WTC11 (cell line): ENCODE results near the gene LRP1. TPM values are rescaled to one million over a fixed set of nuclear protein-coding genes. Genes with fewer than 3 reads are reported as not detected.

Source experiments
- ATAC-seq: fragments of 200-7000 bp; cut with Tn5 transposase; 2 replicates; pipeline ENCODE4 v1.10.0; 2021; ENCODE audit warnings: mild to moderate bottlenecking, moderate library complexity
- CTCF ChIA-PET: fragments of 300-600 bp; sonication (Branson Sonifier 250); formaldehyde crosslinking; loops from one replicate; lab custom pipeline; 2021; ENCODE audit warnings: antibody characterized with exemption; lab: Charles Lee
- POLR2A ChIA-PET: fragments of 350-600 bp; sonication (Branson Sonifier 250); formaldehyde crosslinking; loops from one replicate; lab custom pipeline; 2021; ENCODE audit warnings: antibody characterized with exemption; lab: Charles Lee
- DNase-seq: peaks from one replicate; pipeline ENCODE4 v3.0.0; 2021; ENCODE audit warnings: low spot score
- H3K27ac Mint-ChIP-seq: 2 replicates; pipeline ENCODE4 v1.8.0; 2021; ENCODE audit warnings: mixed read lengths
- H3K27me3 Mint-ChIP-seq: 2 replicates; pipeline ENCODE4 v1.8.0; 2021; ENCODE audit warnings: low read depth, mild to moderate bottlenecking, moderate library complexity, mixed read lengths
- H3K36me3 Mint-ChIP-seq: 2 replicates; pipeline ENCODE4 v1.8.0; 2021; ENCODE audit warnings: mixed read lengths
- H3K4me1 Mint-ChIP-seq: 2 replicates; pipeline ENCODE4 v1.8.0; 2022; ENCODE audit warnings: mixed read lengths
- H3K4me3 Mint-ChIP-seq: 2 replicates; pipeline ENCODE4 v1.8.0; 2021; ENCODE audit warnings: mild to moderate bottlenecking, moderate library complexity, mixed read lengths
- H3K9me3 Mint-ChIP-seq: 2 replicates; pipeline ENCODE4 v1.8.0; 2021; ENCODE audit warnings: mixed read lengths
- ATF6 ChIP-seq: sonication (generic); formaldehyde crosslinking; IDR thresholded peaks from 2 replicates; pipeline ENCODE4 v1.8.1; 2023; ENCODE audit warnings: mild to moderate bottlenecking, missing genetic modification reagents
- E2F4 ChIP-seq: sonication (generic); formaldehyde crosslinking; IDR thresholded peaks from 2 replicates; pipeline ENCODE4 v1.8.1; 2022; ENCODE audit warnings: low read depth, mild to moderate bottlenecking, moderate library complexity, missing genetic modification reagents, borderline replicate concordance
- EMX1 ChIP-seq: fragments of 250-450 bp; sonication (Bioruptor Pico); IDR thresholded peaks from 2 replicates; pipeline ENCODE4 v1.8.0; 2021; ENCODE audit warnings: mild to moderate bottlenecking
- FOXJ3 ChIP-seq: sonication (generic); formaldehyde crosslinking; IDR thresholded peaks from 2 replicates; pipeline ENCODE4 v1.9.0; 2021; ENCODE audit warnings: missing genetic modification reagents, mild to moderate bottlenecking, borderline replicate concordance
- HMGA2 ChIP-seq: fragments of 250-450 bp; sonication (Bioruptor Pico); IDR thresholded peaks from 2 replicates; pipeline ENCODE4 v1.4.0; 2021; ENCODE audit warnings: mild to moderate bottlenecking, moderate library complexity
- IRF2 ChIP-seq: sonication (generic); formaldehyde crosslinking; IDR thresholded peaks from 2 replicates; pipeline ENCODE4 v1.8.0; 2022; ENCODE audit warnings: low read depth, missing genetic modification reagents, borderline replicate concordance
- MYBL2 ChIP-seq: sonication (generic); formaldehyde crosslinking; IDR thresholded peaks from 2 replicates; pipeline ENCODE4 v1.8.1; 2023; ENCODE audit warnings: mild to moderate bottlenecking, moderate library complexity, missing genetic modification reagents
- RELA ChIP-seq: sonication (generic); formaldehyde crosslinking; IDR thresholded peaks from 2 replicates; pipeline ENCODE4 v1.8.1; 2022; ENCODE audit warnings: missing genetic modification reagents, mild to moderate bottlenecking, borderline replicate concordance
- SMAD4 ChIP-seq: sonication (generic); formaldehyde crosslinking; IDR thresholded peaks from 2 replicates; pipeline ENCODE4 v1.8.0; 2022; ENCODE audit warnings: mild to moderate bottlenecking, missing genetic modification reagents
- STAT6 ChIP-seq: sonication (generic); formaldehyde crosslinking; conservative IDR thresholded peaks from 2 replicates; pipeline ENCODE4 v1.8.1; 2023; ENCODE audit warnings: mild to moderate bottlenecking, low read depth, missing genetic modification reagents, moderate library complexity
- ZNF671 ChIP-seq: fragments of 250-450 bp; sonication (Bioruptor Pico); IDR thresholded peaks from 2 replicates; pipeline ENCODE4 v1.8.0; 2021; ENCODE audit warnings: mild to moderate bottlenecking
- total RNA-seq: library from RNA; stranded (reverse); gene quantifications from 3 replicates; pipeline ENCODE4 v1.2.3, GENCODE V29; 2021
- TF ChIP-seq, protein P1 (sequence below): sonication (generic); formaldehyde crosslinking; IDR thresholded peaks from 2 replicates; pipeline ENCODE4 v1.8.1; 2022; ENCODE audit warnings: mild to moderate bottlenecking, missing genetic modification reagents, moderate library complexity, borderline replicate concordance
- TF ChIP-seq, protein P2 (sequence below): sonication (generic); formaldehyde crosslinking; IDR thresholded peaks from 2 replicates; pipeline ENCODE4 v1.8.1; 2023; ENCODE audit warnings: mild to moderate bottlenecking, missing genetic modification reagents
- TF ChIP-seq, protein P3 (sequence below): sonication (generic); formaldehyde crosslinking; IDR thresholded peaks from 2 replicates; pipeline ENCODE4 v1.8.1; 2022; ENCODE audit warnings: low read depth, missing genetic modification reagents, borderline replicate concordance

LRP1 gene
- total RNA-seq, 1 experiment from 2014 or later = 120 TPM

DNA sequence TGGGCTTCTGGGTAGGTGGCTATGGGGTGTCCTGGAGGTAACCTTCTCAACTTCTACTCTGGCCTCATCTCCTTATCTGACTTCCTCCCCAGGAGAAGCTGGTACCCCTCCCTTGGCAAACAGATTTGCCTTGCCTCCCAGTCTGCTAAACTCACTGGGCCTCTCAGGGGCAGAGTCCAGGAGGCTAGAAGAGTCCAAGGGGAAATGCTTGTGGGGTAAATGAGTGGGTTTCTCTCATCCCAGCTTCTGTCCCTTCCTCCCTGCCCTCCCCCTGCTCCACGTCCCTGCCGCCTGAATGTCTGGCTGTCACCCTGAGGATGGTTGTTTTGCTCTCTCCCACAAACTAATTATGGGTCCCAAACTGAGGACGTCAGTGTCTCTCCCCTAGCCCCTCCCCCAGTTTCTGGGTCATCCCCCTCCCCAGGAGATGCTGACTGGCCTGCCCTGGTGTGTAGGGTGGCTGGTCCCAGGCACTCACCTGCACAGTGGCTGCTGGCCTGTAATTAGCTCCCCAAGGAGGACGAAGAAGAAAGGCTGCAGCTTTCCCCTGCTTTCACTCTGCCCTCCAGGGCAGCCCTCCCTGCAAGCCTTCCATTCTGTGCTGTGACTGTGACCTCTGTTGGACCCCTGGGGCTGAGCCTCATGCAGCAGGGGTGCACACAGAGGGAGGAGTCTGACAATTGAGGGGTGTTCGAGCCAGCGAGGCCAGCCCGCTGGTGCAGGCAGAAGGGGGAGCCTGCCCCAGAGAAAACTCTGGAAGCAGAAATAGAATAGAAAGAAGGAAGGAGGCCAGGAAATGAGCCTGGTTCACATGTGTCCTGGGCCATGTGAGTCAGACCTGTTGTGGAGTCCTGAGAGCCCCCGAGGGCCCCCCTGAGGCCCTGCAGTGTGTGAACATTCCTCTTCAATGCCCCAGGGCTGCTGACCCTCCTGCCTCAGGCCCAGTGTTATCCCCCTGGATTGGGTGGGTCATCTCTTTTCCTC lies 19.0 kb downstream of the LRP1 start, which contains the start of gene LRP1-AS:
LRP1-AS (minus strand) TSS at position 659 of the 984 bp plus-strand sequence.
- DNase-seq (no peak), ATAC-seq (no peak)
- TF ChIP-seq RELA (no peak), E2F4 (CRISPR knock-in tag) (no peak), STAT6 (CRISPR knock-in tag) (no peak), ATF6 (no peak), FOXJ3 (no peak), IRF2 (CRISPR knock-in tag) (no peak), SMAD4 (CRISPR knock-in tag) (no peak), EMX1 (no peak), ZNF671 (CRISPR knock-in tag) (no peak), HMGA2 (CRISPR knock-in tag) (no peak), MYBL2 (no peak)
- TF ChIP-seq, protein P1, sequence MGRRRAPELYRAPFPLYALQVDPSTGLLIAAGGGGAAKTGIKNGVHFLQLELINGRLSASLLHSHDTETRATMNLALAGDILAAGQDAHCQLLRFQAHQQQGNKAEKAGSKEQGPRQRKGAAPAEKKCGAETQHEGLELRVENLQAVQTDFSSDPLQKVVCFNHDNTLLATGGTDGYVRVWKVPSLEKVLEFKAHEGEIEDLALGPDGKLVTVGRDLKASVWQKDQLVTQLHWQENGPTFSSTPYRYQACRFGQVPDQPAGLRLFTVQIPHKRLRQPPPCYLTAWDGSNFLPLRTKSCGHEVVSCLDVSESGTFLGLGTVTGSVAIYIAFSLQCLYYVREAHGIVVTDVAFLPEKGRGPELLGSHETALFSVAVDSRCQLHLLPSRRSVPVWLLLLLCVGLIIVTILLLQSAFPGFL = no peak
- TF ChIP-seq, protein P2, sequence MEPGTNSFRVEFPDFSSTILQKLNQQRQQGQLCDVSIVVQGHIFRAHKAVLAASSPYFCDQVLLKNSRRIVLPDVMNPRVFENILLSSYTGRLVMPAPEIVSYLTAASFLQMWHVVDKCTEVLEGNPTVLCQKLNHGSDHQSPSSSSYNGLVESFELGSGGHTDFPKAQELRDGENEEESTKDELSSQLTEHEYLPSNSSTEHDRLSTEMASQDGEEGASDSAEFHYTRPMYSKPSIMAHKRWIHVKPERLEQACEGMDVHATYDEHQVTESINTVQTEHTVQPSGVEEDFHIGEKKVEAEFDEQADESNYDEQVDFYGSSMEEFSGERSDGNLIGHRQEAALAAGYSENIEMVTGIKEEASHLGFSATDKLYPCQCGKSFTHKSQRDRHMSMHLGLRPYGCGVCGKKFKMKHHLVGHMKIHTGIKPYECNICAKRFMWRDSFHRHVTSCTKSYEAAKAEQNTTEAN (CRISPR knock-in tag) = no peak
- TF ChIP-seq, protein P3, sequence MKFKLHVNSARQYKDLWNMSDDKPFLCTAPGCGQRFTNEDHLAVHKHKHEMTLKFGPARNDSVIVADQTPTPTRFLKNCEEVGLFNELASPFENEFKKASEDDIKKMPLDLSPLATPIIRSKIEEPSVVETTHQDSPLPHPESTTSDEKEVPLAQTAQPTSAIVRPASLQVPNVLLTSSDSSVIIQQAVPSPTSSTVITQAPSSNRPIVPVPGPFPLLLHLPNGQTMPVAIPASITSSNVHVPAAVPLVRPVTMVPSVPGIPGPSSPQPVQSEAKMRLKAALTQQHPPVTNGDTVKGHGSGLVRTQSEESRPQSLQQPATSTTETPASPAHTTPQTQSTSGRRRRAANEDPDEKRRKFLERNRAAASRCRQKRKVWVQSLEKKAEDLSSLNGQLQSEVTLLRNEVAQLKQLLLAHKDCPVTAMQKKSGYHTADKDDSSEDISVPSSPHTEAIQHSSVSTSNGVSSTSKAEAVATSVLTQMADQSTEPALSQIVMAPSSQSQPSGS (CRISPR knock-in tag) = no peak
- TF ChIP-seq, all 79 proteins: peak for 0
- no peak within 1 kb of the TSS for H3K4me3 Mint-ChIP-seq
- H3K27ac Mint-ChIP-seq = peak within 1 kb of the TSS; percentile 57; the same call in 1 of the 2 replicates
- ChIA-PET CTCF (interaction anchor here (0.8 to 2.6 kb wide), 6 partner anchors 19 to 36 kb away, joined by 3 to 11 read pairs (median 4); partner anchors contain the start of genes LRP1 and STAT6), POLR2A (interaction anchor here (0.6 kb wide), 1 partner anchor 11 kb away, joined by 4 read pairs; no protein-coding TSS in a partner anchor)
- no peaks in the 10 kb centered on the region for H3K9me3 Mint-ChIP-seq
- peaks cover 8% of the 10 kb centered on the region for H3K4me1 Mint-ChIP-seq
- peaks cover 44% of the 10 kb centered on the region for H3K36me3 Mint-ChIP-seq
- no peaks in the 10 kb centered on the region for H3K27me3 Mint-ChIP-seq
